H1 (cell line): ENCODE results near the gene PDC. TPM values are rescaled to one million over a fixed set of nuclear protein-coding genes. Genes with fewer than 3 reads are reported as not detected.

Experiments
- CHD2 ChIP-seq: IDR thresholded peaks from 2 replicates; pipeline ENCODE4 v1.6.1; 2012; ENCODE audit warnings: low read length, improper control_type of control experiment
- CTCF ChIP-seq, 3 experiments: IDR thresholded peaks; 1 replicate in 2 of 3; 2 replicates in 1 of 3; pipeline versions ENCODE4 v1.5.1 to v1.6.1; 2011; ENCODE audit warnings: low read length in 3 of 3, mild to moderate bottlenecking in 3 of 3, inconsistent platforms in 2 of 3, low read depth in 1 of 3, moderate library complexity in 1 of 3; ENCODE audit not compliant: insufficient read depth in 1 of 3; ENCODE audit errors: control extremely low read depth in 1 of 3
- GTF2F1 ChIP-seq: IDR thresholded peaks from 2 replicates; pipeline ENCODE4 v1.6.1; 2012; ENCODE audit warnings: low read depth, low read length, improper control_type of control experiment, borderline replicate concordance
- HDAC2 ChIP-seq, 2 experiments: fragments of 300-600 bp in 1 of 2; sonication (generic) in 1 of 2; IDR thresholded peaks; 2 replicates each; pipeline ENCODE4 v1.6.1; 2011 to 2012; ENCODE audit warnings: low read depth in 2 of 2, low read length in 2 of 2, mild to moderate bottlenecking in 2 of 2, moderate library complexity in 2 of 2, borderline replicate concordance in 1 of 2, inconsistent platforms in 1 of 2
- RNF2 ChIP-seq: fragments of 200-900, 300-1000 bp; sonication (generic); IDR thresholded peaks from 2 replicates; pipeline ENCODE4 v1.7.1; 2016; ENCODE audit warnings: borderline replicate concordance, low read depth, mild to moderate bottlenecking, antibody characterized with exemption, low read length; ENCODE audit not compliant: poor library complexity, severe bottlenecking; ENCODE audit errors: missing control alignments
- polyA plus RNA-seq, 7 experiments: library from polyadenylated mRNA; depleted of rRNA in 3 of 7; stranded (reverse) in 5 of 7; unstranded in 2 of 7; fragments of >200 nt in 5 of 7; fragments of 200-250 nt in 2 of 7; gene quantifications; 1 replicate in 5 of 7; 2 replicates in 1 of 7; 4 replicates in 1 of 7; pipeline versions ENCODE4 v1.2.1 to v1.2.3, GENCODE V29; 2011 to 2013; ENCODE audit warnings: missing spikeins in 2 of 7, mixed read lengths in 2 of 7
- total RNA-seq: library from RNA; stranded (reverse); fragmentation: NEBNext Ultra II Directional; extraction: Animal tissue kit (Norgen Biotek cat#: 25700); gene quantifications from 2 replicates; pipeline ENCODE4 v1.2.1, GENCODE V29; 2021
- TF ChIP-seq, protein P1 (sequence below): fragments of 300-600 bp; sonication (generic); IDR thresholded peaks from 2 replicates; pipeline ENCODE4 v1.7.1; 2012; ENCODE audit warnings: low read length, moderate library complexity, mild to moderate bottlenecking, inconsistent platforms; ENCODE audit not compliant: insufficient replicate concordance

PDC gene
- total and polyA plus RNA-seq, 2 of the 8 experiments (the other 6 are each of a cell fraction or from before 2014, with no cell fraction given): not detected

DNA sequence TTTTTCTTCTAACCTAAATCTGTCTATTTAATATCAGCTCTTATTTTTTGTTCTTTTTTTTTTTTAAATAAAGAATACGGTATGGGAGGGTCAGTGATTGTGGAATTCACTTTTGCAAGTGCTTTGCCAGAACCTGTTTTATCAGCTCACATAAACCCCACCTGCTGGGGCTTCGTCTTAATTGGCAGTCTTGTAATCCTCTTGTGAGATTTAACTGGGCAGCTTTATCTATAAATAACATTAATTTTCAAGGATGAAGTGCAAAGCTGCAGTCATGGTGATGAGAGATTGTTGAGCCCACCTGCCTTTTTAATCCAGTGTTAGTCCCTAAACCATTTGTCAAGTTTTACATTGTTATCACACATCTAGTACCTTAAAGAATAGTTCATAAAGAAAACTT lies 18.2 kb upstream of the PDC start (continued):
- TF ChIP-seq, protein P1, sequence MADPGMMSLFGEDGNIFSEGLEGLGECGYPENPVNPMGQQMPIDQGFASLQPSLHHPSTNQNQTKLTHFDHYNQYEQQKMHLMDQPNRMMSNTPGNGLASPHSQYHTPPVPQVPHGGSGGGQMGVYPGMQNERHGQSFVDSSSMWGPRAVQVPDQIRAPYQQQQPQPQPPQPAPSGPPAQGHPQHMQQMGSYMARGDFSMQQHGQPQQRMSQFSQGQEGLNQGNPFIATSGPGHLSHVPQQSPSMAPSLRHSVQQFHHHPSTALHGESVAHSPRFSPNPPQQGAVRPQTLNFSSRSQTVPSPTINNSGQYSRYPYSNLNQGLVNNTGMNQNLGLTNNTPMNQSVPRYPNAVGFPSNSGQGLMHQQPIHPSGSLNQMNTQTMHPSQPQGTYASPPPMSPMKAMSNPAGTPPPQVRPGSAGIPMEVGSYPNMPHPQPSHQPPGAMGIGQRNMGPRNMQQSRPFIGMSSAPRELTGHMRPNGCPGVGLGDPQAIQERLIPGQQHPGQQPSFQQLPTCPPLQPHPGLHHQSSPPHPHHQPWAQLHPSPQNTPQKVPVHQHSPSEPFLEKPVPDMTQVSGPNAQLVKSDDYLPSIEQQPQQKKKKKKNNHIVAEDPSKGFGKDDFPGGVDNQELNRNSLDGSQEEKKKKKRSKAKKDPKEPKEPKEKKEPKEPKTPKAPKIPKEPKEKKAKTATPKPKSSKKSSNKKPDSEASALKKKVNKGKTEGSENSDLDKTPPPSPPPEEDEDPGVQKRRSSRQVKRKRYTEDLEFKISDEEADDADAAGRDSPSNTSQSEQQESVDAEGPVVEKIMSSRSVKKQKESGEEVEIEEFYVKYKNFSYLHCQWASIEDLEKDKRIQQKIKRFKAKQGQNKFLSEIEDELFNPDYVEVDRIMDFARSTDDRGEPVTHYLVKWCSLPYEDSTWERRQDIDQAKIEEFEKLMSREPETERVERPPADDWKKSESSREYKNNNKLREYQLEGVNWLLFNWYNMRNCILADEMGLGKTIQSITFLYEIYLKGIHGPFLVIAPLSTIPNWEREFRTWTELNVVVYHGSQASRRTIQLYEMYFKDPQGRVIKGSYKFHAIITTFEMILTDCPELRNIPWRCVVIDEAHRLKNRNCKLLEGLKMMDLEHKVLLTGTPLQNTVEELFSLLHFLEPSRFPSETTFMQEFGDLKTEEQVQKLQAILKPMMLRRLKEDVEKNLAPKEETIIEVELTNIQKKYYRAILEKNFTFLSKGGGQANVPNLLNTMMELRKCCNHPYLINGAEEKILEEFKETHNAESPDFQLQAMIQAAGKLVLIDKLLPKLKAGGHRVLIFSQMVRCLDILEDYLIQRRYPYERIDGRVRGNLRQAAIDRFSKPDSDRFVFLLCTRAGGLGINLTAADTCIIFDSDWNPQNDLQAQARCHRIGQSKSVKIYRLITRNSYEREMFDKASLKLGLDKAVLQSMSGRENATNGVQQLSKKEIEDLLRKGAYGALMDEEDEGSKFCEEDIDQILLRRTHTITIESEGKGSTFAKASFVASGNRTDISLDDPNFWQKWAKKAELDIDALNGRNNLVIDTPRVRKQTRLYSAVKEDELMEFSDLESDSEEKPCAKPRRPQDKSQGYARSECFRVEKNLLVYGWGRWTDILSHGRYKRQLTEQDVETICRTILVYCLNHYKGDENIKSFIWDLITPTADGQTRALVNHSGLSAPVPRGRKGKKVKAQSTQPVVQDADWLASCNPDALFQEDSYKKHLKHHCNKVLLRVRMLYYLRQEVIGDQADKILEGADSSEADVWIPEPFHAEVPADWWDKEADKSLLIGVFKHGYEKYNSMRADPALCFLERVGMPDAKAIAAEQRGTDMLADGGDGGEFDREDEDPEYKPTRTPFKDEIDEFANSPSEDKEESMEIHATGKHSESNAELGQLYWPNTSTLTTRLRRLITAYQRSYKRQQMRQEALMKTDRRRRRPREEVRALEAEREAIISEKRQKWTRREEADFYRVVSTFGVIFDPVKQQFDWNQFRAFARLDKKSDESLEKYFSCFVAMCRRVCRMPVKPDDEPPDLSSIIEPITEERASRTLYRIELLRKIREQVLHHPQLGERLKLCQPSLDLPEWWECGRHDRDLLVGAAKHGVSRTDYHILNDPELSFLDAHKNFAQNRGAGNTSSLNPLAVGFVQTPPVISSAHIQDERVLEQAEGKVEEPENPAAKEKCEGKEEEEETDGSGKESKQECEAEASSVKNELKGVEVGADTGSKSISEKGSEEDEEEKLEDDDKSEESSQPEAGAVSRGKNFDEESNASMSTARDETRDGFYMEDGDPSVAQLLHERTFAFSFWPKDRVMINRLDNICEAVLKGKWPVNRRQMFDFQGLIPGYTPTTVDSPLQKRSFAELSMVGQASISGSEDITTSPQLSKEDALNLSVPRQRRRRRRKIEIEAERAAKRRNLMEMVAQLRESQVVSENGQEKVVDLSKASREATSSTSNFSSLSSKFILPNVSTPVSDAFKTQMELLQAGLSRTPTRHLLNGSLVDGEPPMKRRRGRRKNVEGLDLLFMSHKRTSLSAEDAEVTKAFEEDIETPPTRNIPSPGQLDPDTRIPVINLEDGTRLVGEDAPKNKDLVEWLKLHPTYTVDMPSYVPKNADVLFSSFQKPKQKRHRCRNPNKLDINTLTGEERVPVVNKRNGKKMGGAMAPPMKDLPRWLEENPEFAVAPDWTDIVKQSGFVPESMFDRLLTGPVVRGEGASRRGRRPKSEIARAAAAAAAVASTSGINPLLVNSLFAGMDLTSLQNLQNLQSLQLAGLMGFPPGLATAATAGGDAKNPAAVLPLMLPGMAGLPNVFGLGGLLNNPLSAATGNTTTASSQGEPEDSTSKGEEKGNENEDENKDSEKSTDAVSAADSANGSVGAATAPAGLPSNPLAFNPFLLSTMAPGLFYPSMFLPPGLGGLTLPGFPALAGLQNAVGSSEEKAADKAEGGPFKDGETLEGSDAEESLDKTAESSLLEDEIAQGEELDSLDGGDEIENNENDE: no peak
- no peak for TF ChIP-seq CTCF (IDR thresholded peaks at IDR 0.05; ENCODE audit: control extremely low read depth in 1 of 3, insufficient read depth in 1 of 3, low read depth in 1 of 3, low read length in 3 of 3)
- TF ChIP-seq CHD2: no peak
- no peak for TF ChIP-seq GTF2F1
- TF ChIP-seq HDAC2 (IDR thresholded peaks at IDR 0.05; ENCODE audit: borderline replicate concordance in 1 of 2, low read depth in 2 of 2, low read length in 2 of 2): no peak
- no peak for TF ChIP-seq RNF2
